IPS-11a (cell line): ENCODE data around the gene LDLRAD3.

ENCODE experiments used
- H3K4me3 ChIP-seq: one replicate; pipeline ENCODE4 v1.5.1; 2013; ENCODE audit warnings: low read depth, low read length, control low read depth

The LDLRAD3 gene

GRCh38 chr11:36069576-36070212, 125.8 kb downstream of the LDLRAD3 start:
- H3K4me3 ChIP-seq = no peak overlapping the region

GRCh38 chr11:36070213-36070953, 126.5 kb downstream of the LDLRAD3 start:
- no peak overlapping the region for H3K4me3 ChIP-seq

- no peak overlapping the region for H3K4me3 ChIP-seq
Measured at GRCh38 chr11:36070954-36071330, 127.1 kb downstream of the LDLRAD3 start.

- H3K4me3 ChIP-seq = no peak overlapping the region
Measured at GRCh38 chr11:36071917-36072500, 128.1 kb downstream of the LDLRAD3 start.

GRCh38 chr11:36073411-36074203, 129.7 kb downstream of the LDLRAD3 start:
- no peak overlapping the region for H3K4me3 ChIP-seq

GRCh38 chr11:36074941-36075431, 131.1 kb downstream of the LDLRAD3 start:
- H3K4me3 ChIP-seq = no peak overlapping the region

GRCh38 chr11:36077368-36077767, 133.5 kb downstream of the LDLRAD3 start:
- no peak overlapping the region for H3K4me3 ChIP-seq

GRCh38 chr11:36077886-36078685, 134.2 kb downstream of the LDLRAD3 start:
- H3K4me3 ChIP-seq = no peak overlapping the region

GRCh38 chr11:36078686-36079055, 134.8 kb downstream of the LDLRAD3 start:
- H3K4me3 ChIP-seq = no peak overlapping the region

- H3K4me3 ChIP-seq = no peak overlapping the region
Measured at GRCh38 chr11:36079878-36080675, 136.2 kb downstream of the LDLRAD3 start.

GRCh38 chr11:36081274-36081945, 137.5 kb downstream of the LDLRAD3 start:
- H3K4me3 ChIP-seq = no peak overlapping the region

GRCh38 chr11:36086366-36086765, 142.5 kb downstream of the LDLRAD3 start:
- no peak overlapping the region for H3K4me3 ChIP-seq

- no peak overlapping the region for H3K4me3 ChIP-seq
Measured at GRCh38 chr11:36088266-36088972, 144.6 kb downstream of the LDLRAD3 start.

GRCh38 chr11:36089920-36090319, 146.1 kb downstream of the LDLRAD3 start:
- H3K4me3 ChIP-seq = no peak overlapping the region

- no peak overlapping the region for H3K4me3 ChIP-seq
Measured at GRCh38 chr11:36090356-36091109, 146.7 kb downstream of the LDLRAD3 start.

GRCh38 chr11:36091256-36091811, 147.5 kb downstream of the LDLRAD3 start:
- no peak overlapping the region for H3K4me3 ChIP-seq

- H3K4me3 ChIP-seq = no peak overlapping the region
Measured at GRCh38 chr11:36092314-36093030, 148.6 kb downstream of the LDLRAD3 start.
